Fibroblast of villous mesenchyme (primary cell): ENCODE data around the gene TMPRSS9. TPM values are rescaled to one million over a fixed set of nuclear protein-coding genes. Genes with fewer than 3 reads are reported as not detected.

Source experiments
- DNase-seq: peaks from one replicate; pipeline ENCODE4 v3.0.0-alpha.2; 2010; ENCODE audit warnings: low read depth
- H3K4me3 ChIP-seq: 2 replicates; pipeline ENCODE4 v1.5.1; 2011; ENCODE audit warnings: low read depth, mild to moderate bottlenecking, low read length
- CTCF ChIP-seq: IDR thresholded peaks from 2 replicates; pipeline ENCODE4 v1.5.1; 2012; ENCODE audit warnings: low read depth, mild to moderate bottlenecking, low read length; ENCODE audit not compliant: insufficient read depth
- total RNA-seq: library from RNA; depleted of rRNA; stranded (reverse); fragments of >200 nt; gene quantifications from 2 replicates; pipeline ENCODE4 v1.2.3, GENCODE V29; 2012

TMPRSS9 gene
- total RNA-seq, 1 donor: not detected

- H3K4me3 ChIP-seq: no peak overlapping the region
- no peak for DNase-seq
- no peak for TF ChIP-seq CTCF
Measured at GRCh38 chr19:2324220-2324948, 35.7 kb upstream of the TMPRSS9 start.

GRCh38 chr19:2325281-2326046 lies 34.6 kb upstream of the TMPRSS9 start:
- TF ChIP-seq CTCF: no peak
- no peak overlapping the region for H3K4me3 ChIP-seq
- no peak for DNase-seq

GRCh38 chr19:2326699-2327360 lies 33.2 kb upstream of the TMPRSS9 start:
- DNase-seq: no peak
- no peak overlapping the region for H3K4me3 ChIP-seq
- TF ChIP-seq CTCF: no peak

GRCh38 chr19:2327773-2328400 lies 32.2 kb upstream of the TMPRSS9 start:
- DNase-seq: peak; percentile 79
- peak overlapping the region; percentile 93 for H3K4me3 ChIP-seq
- TF ChIP-seq CTCF: no peak

- peak; percentile 88 for DNase-seq
- TF ChIP-seq CTCF: no peak
- H3K4me3 ChIP-seq: peak within 1 kb of the TSS; percentile 93
Measured at GRCh38 chr19:2328401-2329148, 31.5 kb upstream of the TMPRSS9 start, which contains the start of the genes LSM7 and SPPL2B. Gene LSM7, minus strand, starts transcription at chr19:2328586. Its CDS starts 20 bp downstream, at chr19:2328566. Gene SPPL2B, plus strand, starts transcription at chr19:2328684. Its CDS starts 26 bp downstream, at chr19:2328710.

GRCh38 chr19:2329149-2329478 lies 31.0 kb upstream of the TMPRSS9 start:
- H3K4me3 ChIP-seq: peak overlapping the region; percentile 93
- TF ChIP-seq CTCF: no peak
- DNase-seq: no peak
